Measurements from ENCODE around the gene N4BP2.

Gene N4BP2

GRCh38 chr4:40160258-40160657 lies 103.6 kb downstream of the N4BP2 start:
- DNase-seq = no peak

GRCh38 chr4:40164459-40164858 lies 107.8 kb downstream of the N4BP2 start:
- DNase-seq = no peak

GRCh38 chr4:40165916-40166315 lies 109.3 kb downstream of the N4BP2 start:
- no peak for DNase-seq

GRCh38 chr4:40168070-40168469 lies 111.4 kb downstream of the N4BP2 start:
- DNase-seq = no peak

- no peak for DNase-seq
These were observed 113.9 kb downstream of the N4BP2 start for GRCh38 chr4:40170588-40170987.

GRCh38 chr4:40173470-40173875 lies 116.8 kb downstream of the N4BP2 start:
- no peak for DNase-seq

- DNase-seq = no peak
These were observed 120.0 kb downstream of the N4BP2 start for GRCh38 chr4:40176602-40177001.

- no peak for DNase-seq
These were observed 120.9 kb downstream of the N4BP2 start for GRCh38 chr4:40177591-40177990.

GRCh38 chr4:40178672-40179071 lies 122.0 kb downstream of the N4BP2 start:
- DNase-seq = peak; percentile 77 to 83

GRCh38 chr4:40179360-40179759 lies 122.7 kb downstream of the N4BP2 start:
- no peak for DNase-seq

- DNase-seq = no peak
These were observed 123.7 kb downstream of the N4BP2 start for GRCh38 chr4:40180356-40180755.

- DNase-seq = no peak
These were observed 125.4 kb downstream of the N4BP2 start for GRCh38 chr4:40182001-40182400.

GRCh38 chr4:40182954-40183353 lies 126.3 kb downstream of the N4BP2 start:
- no peak for DNase-seq

GRCh38 chr4:40183615-40184411 lies 127.2 kb downstream of the N4BP2 start:
- DNase-seq = no peak

GRCh38 chr4:40185830-40186664 lies 129.4 kb downstream of the N4BP2 start:
- DNase-seq = no peak

GRCh38 chr4:40186665-40187014 lies 130.0 kb downstream of the N4BP2 start:
- no peak for DNase-seq

- DNase-seq = no peak
These were observed 130.8 kb downstream of the N4BP2 start for GRCh38 chr4:40187386-40187906.

GRCh38 chr4:40190019-40190418 lies 133.4 kb downstream of the N4BP2 start:
- DNase-seq = peak; percentile 27 to 65

GRCh38 chr4:40190465-40190864 lies 133.8 kb downstream of the N4BP2 start:
- no peak for DNase-seq

GRCh38 chr4:40190880-40191815 lies 134.5 kb downstream of the N4BP2 start:
- DNase-seq = peak; percentile 58 to 72

GRCh38 chr4:40192114-40193015 lies 135.7 kb downstream of the N4BP2 start:
- DNase-seq = no peak

Measured in SHP77 (cell line).